Cardiac muscle cell (in vitro differentiated cells and primary cell): ENCODE results near the gene LIN28B. TPM values are rescaled to one million over a fixed set of nuclear protein-coding genes. Genes with fewer than 3 reads are reported as not detected.
"Not testable (repeated sequence)": the region's sequence is repeated elsewhere in the genome, so short reads cannot be mapped to it uniquely, and the experiment has no call there.

Source experiments
- DNase-seq, 2 donors: peaks; one replicate each; pipeline versions ENCODE4 v3.0.0 to v3.0.0-alpha.2; 2010 to 2017; ENCODE audit warnings: low read depth in 1 of 2, low spot score in 1 of 2
- H3K27ac ChIP-seq: fragments of 200-600 bp; sonication (generic); 2 replicates; pipeline ENCODE4 v1.5.1; 2016
- H3K27me3 ChIP-seq: fragments of 200-600 bp; sonication (generic); 2 replicates; pipeline ENCODE4 v1.6.0; 2016; ENCODE audit warnings: control low read depth
- H3K36me3 ChIP-seq: fragments of 200-600 bp; sonication (generic); 2 replicates; pipeline ENCODE4 v1.5.1; 2016; ENCODE audit warnings: control low read depth
- H3K4me1 ChIP-seq: fragments of 200-600 bp; sonication (generic); 2 replicates; pipeline ENCODE4 v1.8.1; 2017; ENCODE audit warnings: low read depth, mild to moderate bottlenecking, mixed run types
- H3K4me3 ChIP-seq: fragments of 200-600 bp; sonication (generic); 2 replicates; pipeline ENCODE4 v1.5.1; 2016; ENCODE audit warnings: mild to moderate bottlenecking
- H3K9me3 ChIP-seq: fragments of 200-600 bp; sonication (generic); 2 replicates; pipeline ENCODE4 v1.5.1; 2017; ENCODE audit warnings: low read depth, mild to moderate bottlenecking, control low read depth
- CTCF ChIP-seq: IDR thresholded peaks from 2 replicates; pipeline ENCODE4 v1.5.1; 2012; ENCODE audit warnings: low read depth, mild to moderate bottlenecking, low read length
- polyA plus RNA-seq: library from polyadenylated mRNA; unstranded; fragments of >200 nt; fragmentation: Nextera tagmentation; extraction: Ambion mirVana; gene quantifications from 2 replicates; pipeline ENCODE4 v1.2.1, GENCODE V29; 2016
- total RNA-seq: library from RNA; depleted of rRNA; stranded (reverse); fragments of >200 nt; gene quantifications from 2 replicates; pipeline ENCODE4 v1.2.3, GENCODE V29; 2016

Gene LIN28B
- total and polyA plus RNA-seq, 2 experiments from 2014 or later = 6.8 to 18.6 TPM

- Histone ChIP-seq H3K4me3 (no peak overlapping the region), H3K9me3 (no peaks in the 10 kb centered on the region), H3K27ac (no peak overlapping the region), H3K36me3 (no peaks in the 10 kb centered on the region), H3K4me1 (peaks cover 8% of the 10 kb centered on the region), H3K27me3 (no peaks in the 10 kb centered on the region)
- no peak for TF ChIP-seq CTCF
- no peak for DNase-seq
Measured at GRCh38 chr6:104990085-104990484, 33.2 kb downstream of the LIN28B start.

GRCh38 chr6:104991062-104991461, 34.2 kb downstream of the LIN28B start:
- not testable (repeated sequence) for H3K27ac ChIP-seq, H3K9me3 ChIP-seq, DNase-seq, H3K36me3 ChIP-seq, H3K27me3 ChIP-seq, H3K4me3 ChIP-seq
- peaks cover 16% of the 10 kb centered on the region for H3K4me1 ChIP-seq

- H3K27me3 ChIP-seq, H3K27ac ChIP-seq, H3K36me3 ChIP-seq, H3K4me3 ChIP-seq, H3K9me3 ChIP-seq, DNase-seq: not testable (repeated sequence)
- H3K4me1 ChIP-seq = peaks cover 24% of the 10 kb centered on the region
Measured at GRCh38 chr6:104993576-104993975, 36.7 kb downstream of the LIN28B start.

GRCh38 chr6:104995989-104996617, 39.2 kb downstream of the LIN28B start:
- Histone ChIP-seq H3K4me3 (no peak overlapping the region), H3K36me3 (no peaks in the 10 kb centered on the region)
- DNase-seq = peak; percentile 24 to 51

GRCh38 chr6:105001063-105001462, 44.2 kb downstream of the LIN28B start:
- Histone ChIP-seq H3K4me3 (no peak overlapping the region), H3K4me1 (peaks cover 24% of the 10 kb centered on the region), H3K36me3 (no peaks in the 10 kb centered on the region), H3K27ac (no peak overlapping the region), H3K27me3 (no peaks in the 10 kb centered on the region), H3K9me3 (no peaks in the 10 kb centered on the region)
- no peak for DNase-seq
- TF ChIP-seq CTCF = no peak

More at GRCh38 chr6:104995989-104996617, 39.2 kb downstream of the LIN28B start:
- Histone ChIP-seq H3K9me3 (no peaks in the 10 kb centered on the region), H3K27ac (peak overlapping the region; percentile 92), H3K27me3 (no peaks in the 10 kb centered on the region), H3K4me1 (peaks cover 33% of the 10 kb centered on the region)
- no peak for TF ChIP-seq CTCF

- Histone ChIP-seq H3K4me3 (no peak overlapping the region), H3K9me3 (no peaks in the 10 kb centered on the region), H3K27ac (no peak overlapping the region), H3K27me3 (no peaks in the 10 kb centered on the region), H3K36me3 (no peaks in the 10 kb centered on the region), H3K4me1 (peaks cover 16% of the 10 kb centered on the region)
- DNase-seq = no peak
- no peak for TF ChIP-seq CTCF
Measured at GRCh38 chr6:105001906-105002305, 45.0 kb downstream of the LIN28B start.
